ENCODE results near the gene TRPV4.

DNA sequence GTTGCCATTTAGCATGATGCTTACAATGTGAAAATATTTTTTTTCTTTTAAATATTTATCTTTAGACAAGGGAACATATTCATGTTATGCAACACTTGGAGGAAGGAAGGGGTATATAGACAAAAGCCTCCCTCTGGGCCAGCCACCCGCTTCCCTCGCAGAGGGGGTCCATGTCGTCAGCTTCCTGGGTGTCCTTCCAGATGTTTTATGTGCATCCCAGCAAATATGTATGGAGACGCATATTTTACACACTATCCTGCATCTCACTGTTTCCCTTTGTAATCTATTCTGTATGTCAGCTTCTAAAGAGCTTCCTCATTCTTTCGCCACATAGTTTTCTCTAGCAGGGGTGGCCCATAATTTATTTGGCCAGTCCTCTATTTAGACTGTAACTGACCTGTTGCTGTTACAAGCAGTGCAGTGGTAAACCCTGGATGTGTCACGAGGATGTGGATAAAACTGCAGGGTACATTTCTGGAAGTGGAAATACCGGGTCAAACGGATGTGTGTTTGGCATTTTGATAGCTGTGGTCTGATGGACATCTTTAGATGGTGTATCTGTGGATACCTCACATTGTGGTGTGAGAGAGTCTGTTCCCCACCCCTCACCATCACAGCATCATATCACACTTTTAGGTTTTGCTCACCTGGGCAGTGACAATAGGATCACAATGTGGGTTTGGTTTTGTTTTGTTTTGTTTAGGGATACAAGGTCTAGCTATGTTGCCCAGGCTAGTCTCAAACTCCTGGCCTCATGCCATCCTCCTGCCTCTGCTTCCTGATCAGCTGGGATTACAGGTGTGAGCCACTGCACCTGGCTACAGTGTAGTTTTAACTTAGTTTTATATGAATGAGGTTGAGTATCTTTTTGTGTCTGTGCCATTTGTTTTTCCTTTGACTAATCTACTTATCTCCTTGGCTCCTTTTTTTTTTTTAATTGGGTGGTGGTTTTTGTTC lies 87.9 kb downstream of the TRPV4 start:
- TF ChIP-seq SMC3 (IDR thresholded peaks at IDR 0.05; ENCODE audit: low read depth, low read length) (no peak), CTCF (IDR thresholded peaks at IDR 0.05) (no peak), EP300 (IDR thresholded peaks at IDR 0.05; ENCODE audit: borderline replicate concordance in 1 of 2, low read depth in 1 of 2, low read length in 1 of 2) (no peak), POLR2AphosphoS5 (IDR thresholded peaks at IDR 0.05; ENCODE audit: low read depth, low read length) (no peak), EZH2phosphoT487 (IDR thresholded peaks at IDR 0.05; ENCODE audit: borderline replicate concordance, low read depth) (no peak), GABPA (IDR thresholded peaks at IDR 0.05; ENCODE audit: low read depth) (no peak), YY1 (IDR thresholded peaks at IDR 0.05; ENCODE audit: low read depth) (no peak), TAF1 (IDR thresholded peaks at IDR 0.05; ENCODE audit: borderline replicate concordance, low read depth, low read length) (no peak)
